ENCODE measurements around the gene FRK. TPM values are rescaled to one million over a fixed set of nuclear protein-coding genes. Genes with fewer than 3 reads are reported as not detected.
"Not testable (repeated sequence)": the region's sequence is repeated elsewhere in the genome, so short reads cannot be mapped to it uniquely, and the experiment has no call there.

Gene FRK
- polyA plus RNA-seq, 3 donors from 2014 or later: not detected

DNA sequence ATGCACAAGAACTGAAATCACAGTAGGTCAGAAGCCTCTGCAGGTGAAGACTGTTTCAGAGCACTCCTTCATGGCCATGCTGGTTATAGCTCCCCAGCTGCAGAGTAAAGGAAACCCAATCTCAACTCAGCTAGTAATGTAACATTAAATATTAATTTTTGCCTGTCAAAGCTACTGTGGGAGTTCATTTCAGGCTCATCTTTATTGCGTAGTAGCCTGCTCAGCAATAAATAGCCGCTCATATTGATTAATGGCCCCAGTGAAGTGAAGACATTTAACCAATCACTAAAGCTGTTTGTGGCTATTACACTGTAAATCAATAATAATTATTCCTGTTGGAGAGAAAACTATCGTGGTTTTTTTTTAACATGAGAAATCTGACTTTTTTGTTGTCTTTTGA lies 101.7 kb downstream of the FRK start:
- no peaks in the 10 kb centered on the region for H3K36me3 Mint-ChIP-seq
- no peak for DNase-seq
- H3K4me1 Mint-ChIP-seq: no peaks in the 10 kb centered on the region
- no peaks in the 10 kb centered on the region for H3K27me3 Mint-ChIP-seq (ENCODE audit: low read depth in 3 of 3)
- H3K9me3 Mint-ChIP-seq: peaks cover 0 to 8% (median 3%) of the 10 kb centered on the region in 6 donors
- no peak overlapping the region for H3K27ac Mint-ChIP-seq
- no peak overlapping the region for H3K4me3 Mint-ChIP-seq

DNA sequence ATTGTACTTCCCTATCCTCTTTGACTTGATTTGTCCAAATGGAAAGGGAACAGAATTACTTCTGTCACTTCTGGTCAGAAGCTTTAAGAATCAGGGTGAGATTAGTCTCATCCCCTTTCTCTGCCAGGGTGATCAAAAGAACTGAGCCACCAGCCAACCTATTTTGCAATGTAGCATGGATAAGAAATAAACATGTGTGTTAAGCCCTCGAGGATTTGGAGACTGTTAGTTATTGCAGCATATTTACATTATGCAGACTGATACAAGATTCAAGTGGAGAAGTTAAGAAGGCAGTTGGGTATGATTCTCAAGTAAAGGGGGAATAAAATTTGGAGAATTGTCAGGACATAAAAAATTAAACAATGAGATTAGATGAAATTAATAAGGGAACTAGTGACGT lies 106.0 kb downstream of the FRK start:
- Mint-ChIP-seq H3K27me3 (ENCODE audit: low read depth in 3 of 3) (no peaks in the 10 kb centered on the region), H3K27ac (no peak overlapping the region), H3K4me3 (no peak overlapping the region), H3K36me3 (no peaks in the 10 kb centered on the region), H3K9me3 (peaks cover 0 to 12% (median 4%) of the 10 kb centered on the region in 6 donors), H3K4me1 (no peaks in the 10 kb centered on the region)
- DNase-seq: no peak

GRCh38 chr6:115948751-115949150 lies 111.9 kb downstream of the FRK start:
- Mint-ChIP-seq H3K4me3 (no peak overlapping the region), H3K4me1 (no peaks in the 10 kb centered on the region), H3K36me3 (no peaks in the 10 kb centered on the region), H3K27me3 (ENCODE audit: low read depth in 3 of 3) (no peaks in the 10 kb centered on the region), H3K27ac (no peak overlapping the region), H3K9me3 (peaks cover 0 to 11% (median 5%) of the 10 kb centered on the region in 6 donors)
- DNase-seq: no peak

GRCh38 chr6:115947966-115948541 lies 112.6 kb downstream of the FRK start:
- no peaks in the 10 kb centered on the region for H3K36me3 Mint-ChIP-seq
- no peaks in the 10 kb centered on the region for H3K4me1 Mint-ChIP-seq
- DNase-seq: no peak
- H3K9me3 Mint-ChIP-seq: peaks cover 0 to 12% (median 5%) of the 10 kb centered on the region in 6 donors
- H3K27me3 Mint-ChIP-seq (ENCODE audit: low read depth in 3 of 3): no peaks in the 10 kb centered on the region
- no peak overlapping the region for H3K4me3 Mint-ChIP-seq
- H3K27ac Mint-ChIP-seq: no peak overlapping the region

GRCh38 chr6:115945812-115946211 lies 114.9 kb downstream of the FRK start:
- H3K27me3 Mint-ChIP-seq (ENCODE audit: low read depth in 3 of 3): no peaks in the 10 kb centered on the region
- peaks cover 0 to 12% (median 7%) of the 10 kb centered on the region in 6 donors for H3K9me3 Mint-ChIP-seq
- no peaks in the 10 kb centered on the region for H3K4me1 Mint-ChIP-seq
- no peak overlapping the region for H3K27ac Mint-ChIP-seq
- no peak overlapping the region for H3K4me3 Mint-ChIP-seq
- H3K36me3 Mint-ChIP-seq: no peaks in the 10 kb centered on the region
- DNase-seq: no peak

- Mint-ChIP-seq H3K27me3 (ENCODE audit: low read depth in 3 of 3) (no peaks in the 10 kb centered on the region), H3K27ac (no peak overlapping the region), H3K4me3 (no peak overlapping the region), H3K36me3 (no peaks in the 10 kb centered on the region), H3K9me3 (peaks cover 0 to 13% (median 7%) of the 10 kb centered on the region in 6 donors), H3K4me1 (no peaks in the 10 kb centered on the region)
- DNase-seq: no peak
Observed at GRCh38 chr6:115945306-115945705, 115.4 kb downstream of the FRK start.

GRCh38 chr6:115944829-115945228 lies 115.9 kb downstream of the FRK start:
- not testable (repeated sequence) for H3K4me3 Mint-ChIP-seq; H3K4me1 Mint-ChIP-seq; DNase-seq; H3K27me3 Mint-ChIP-seq (ENCODE audit: low read depth in 3 of 3); H3K27ac Mint-ChIP-seq; H3K36me3 Mint-ChIP-seq
- H3K9me3 Mint-ChIP-seq: peaks cover 0 to 18% (median 9%) of the 10 kb centered on the region in 6 donors

DNA sequence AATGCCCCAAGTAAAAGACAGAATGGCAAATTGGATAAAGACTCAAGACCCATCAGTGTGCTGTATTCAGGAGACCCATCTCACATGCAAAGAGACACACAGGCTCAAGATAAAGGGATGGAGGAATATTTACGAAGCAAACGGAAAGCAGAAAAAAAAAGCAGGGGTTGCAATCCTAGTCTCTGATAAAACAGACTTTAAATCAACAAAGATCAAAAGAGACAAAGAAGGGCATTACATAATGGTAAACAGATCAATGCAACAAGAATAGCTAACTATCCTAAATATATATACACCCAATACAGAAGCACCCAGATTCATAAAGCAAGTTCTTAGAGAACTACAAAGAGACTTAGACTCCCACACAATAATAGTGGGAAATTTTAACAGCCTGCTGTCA lies 123.2 kb downstream of the FRK start:
- H3K27ac Mint-ChIP-seq, H3K4me1 Mint-ChIP-seq: not testable (repeated sequence)

GRCh38 chr6:115935361-115935760 lies 125.3 kb downstream of the FRK start:
- Mint-ChIP-seq H3K27me3 (ENCODE audit: low read depth in 3 of 3) (peaks cover 0 to 2% (median 0%) of the 10 kb centered on the region in 3 donors), H3K4me1 (no peaks in the 10 kb centered on the region), H3K4me3 (no peak overlapping the region), H3K27ac (no peak overlapping the region), H3K36me3 (no peaks in the 10 kb centered on the region), H3K9me3 (peaks cover 5 to 21% (median 14%) of the 10 kb centered on the region in 6 donors)
- no peak for DNase-seq

More for the DNA sequence above, 123.2 kb downstream of the FRK start:
- not testable (repeated sequence) for DNase-seq; H3K4me3 Mint-ChIP-seq; H3K27me3 Mint-ChIP-seq (ENCODE audit: low read depth in 3 of 3); H3K36me3 Mint-ChIP-seq
- H3K9me3 Mint-ChIP-seq: peaks cover 9 to 23% (median 14%) of the 10 kb centered on the region in 6 donors

GRCh38 chr6:115934829-115935228 lies 125.9 kb downstream of the FRK start:
- Mint-ChIP-seq H3K27ac (no peak overlapping the region), H3K9me3 (peaks cover 5 to 16% (median 12%) of the 10 kb centered on the region in 6 donors), H3K4me3 (no peak overlapping the region), H3K36me3 (no peaks in the 10 kb centered on the region), H3K4me1 (no peaks in the 10 kb centered on the region), H3K27me3 (ENCODE audit: low read depth in 3 of 3) (peaks cover 0 to 3% (median 2%) of the 10 kb centered on the region in 3 donors)
- DNase-seq: no peak

DNA sequence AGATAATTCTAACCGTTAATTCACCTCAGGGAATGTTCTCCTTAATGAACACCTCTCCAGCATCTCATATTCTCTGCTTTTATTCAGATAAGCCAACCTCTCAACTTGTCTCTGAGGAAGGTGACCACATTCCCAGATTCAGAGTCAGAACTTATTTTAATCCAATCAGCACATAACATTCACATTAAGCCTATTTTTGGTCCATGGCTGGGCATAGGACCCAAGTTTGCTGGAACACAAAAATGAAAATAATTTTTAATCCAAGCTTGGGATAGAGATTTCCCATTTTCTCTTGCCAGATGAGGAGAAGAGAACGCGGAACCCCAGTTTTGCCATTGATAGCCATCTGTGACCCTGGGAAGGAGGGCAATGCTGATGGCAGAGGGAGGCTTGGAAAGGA lies 126.5 kb downstream of the FRK start:
- Mint-ChIP-seq H3K27ac (no peak overlapping the region), H3K27me3 (ENCODE audit: low read depth in 3 of 3) (peaks cover under 1 to 3% (median 2%) of the 10 kb centered on the region in 3 donors), H3K36me3 (no peaks in the 10 kb centered on the region), H3K4me1 (no peaks in the 10 kb centered on the region), H3K9me3 (peaks cover 5 to 14% (median 9%) of the 10 kb centered on the region in 6 donors), H3K4me3 (no peak overlapping the region)
- no peak for DNase-seq

DNA sequence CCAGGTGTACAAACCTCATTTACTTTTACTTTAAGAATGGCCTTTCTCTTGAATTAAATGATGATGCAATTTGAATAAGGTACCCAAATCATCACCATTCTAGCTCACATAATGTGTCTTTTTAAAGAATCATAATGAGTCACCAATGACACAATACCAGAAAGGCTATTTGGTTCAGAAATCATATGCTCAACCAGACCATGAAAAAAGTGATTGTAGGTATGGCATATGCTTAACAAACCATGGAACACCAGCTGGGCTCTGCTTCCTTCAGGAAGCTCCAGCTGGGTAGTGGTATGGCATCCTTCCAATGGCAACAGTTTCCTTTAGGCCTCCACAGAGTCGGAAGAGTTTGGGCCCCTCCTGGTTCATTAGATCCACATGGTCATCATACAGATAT lies 128.2 kb downstream of the FRK start:
- Mint-ChIP-seq H3K27ac (no peak overlapping the region), H3K27me3 (ENCODE audit: low read depth in 3 of 3) (peaks cover 0 to 3% (median 2%) of the 10 kb centered on the region in 3 donors), H3K9me3 (peaks cover 1 to 11% (median 7%) of the 10 kb centered on the region in 6 donors), H3K4me3 (no peak overlapping the region), H3K4me1 (no peaks in the 10 kb centered on the region), H3K36me3 (no peaks in the 10 kb centered on the region)
- DNase-seq: no peak

- H3K4me1 Mint-ChIP-seq; DNase-seq; H3K4me3 Mint-ChIP-seq; H3K36me3 Mint-ChIP-seq; H3K27ac Mint-ChIP-seq; H3K27me3 Mint-ChIP-seq (ENCODE audit: low read depth in 3 of 3): not testable (repeated sequence)
- peaks cover 0 to 16% (median 5%) of the 10 kb centered on the region in 6 donors for H3K9me3 Mint-ChIP-seq
Observed at GRCh38 chr6:115928000-115928399, 132.7 kb downstream of the FRK start.

DNA sequence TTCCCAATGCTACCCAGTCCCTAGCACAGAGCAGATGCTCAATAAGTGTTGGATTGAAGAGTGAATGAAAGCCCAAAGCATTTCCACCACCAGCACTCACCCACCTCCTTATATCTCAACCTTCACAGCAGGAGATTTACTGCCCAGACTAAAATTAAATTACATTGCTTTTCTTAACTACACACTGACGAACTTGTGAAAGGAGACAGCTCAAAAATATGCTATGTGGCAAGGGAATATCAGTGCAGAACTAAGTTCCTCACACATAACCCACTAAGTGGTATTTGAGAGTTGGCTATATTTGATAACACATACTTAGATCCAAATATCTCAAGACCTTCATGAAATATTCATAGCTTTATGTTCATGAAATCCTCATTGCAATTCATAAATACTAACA lies 137.7 kb downstream of the FRK start:
- Mint-ChIP-seq H3K36me3 (no peaks in the 10 kb centered on the region), H3K4me3 (no peak overlapping the region), H3K4me1 (no peaks in the 10 kb centered on the region), H3K9me3 (peaks cover 0 to 11% (median 1%) of the 10 kb centered on the region in 6 donors), H3K27me3 (ENCODE audit: low read depth in 3 of 3) (no peaks in the 10 kb centered on the region), H3K27ac (no peak overlapping the region)
- DNase-seq: no peak

DNA sequence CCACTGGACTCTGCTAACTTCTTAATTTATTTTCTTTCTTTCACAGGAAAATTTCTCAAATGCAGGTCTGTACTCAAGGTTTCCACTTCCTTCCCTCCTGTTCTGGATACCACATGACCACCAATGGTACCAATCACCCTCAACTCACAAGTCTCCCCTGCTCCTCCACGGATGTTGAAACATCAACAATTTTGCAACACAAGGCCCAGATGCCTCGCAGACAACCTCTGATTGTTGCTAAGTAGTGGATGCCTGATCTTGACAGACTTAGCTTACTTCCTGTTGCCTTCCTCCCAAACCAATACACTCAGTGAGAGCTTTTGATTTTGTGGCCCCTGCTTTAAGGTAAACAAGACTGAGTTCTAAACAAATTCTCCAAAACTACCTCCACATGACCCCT lies 146.6 kb downstream of the FRK start:
- Mint-ChIP-seq H3K4me3 (no peak overlapping the region), H3K9me3 (peaks cover 0 to 6% (median 2%) of the 10 kb centered on the region in 6 donors), H3K4me1 (no peaks in the 10 kb centered on the region), H3K27me3 (ENCODE audit: low read depth in 3 of 3) (peaks cover 0 to 2% (median 1%) of the 10 kb centered on the region in 3 donors), H3K36me3 (no peaks in the 10 kb centered on the region), H3K27ac (no peak overlapping the region)
- no peak for DNase-seq
